CD4-positive, alpha-beta T cell treated with Interleukin-2 at 100 ng/mL for 4 hours (primary cell): Measurements from ENCODE around the gene AIRE.
"Not testable (repeated sequence)": the region's sequence is repeated elsewhere in the genome, so short reads cannot be mapped to it uniquely, and the experiment has no call there.

Experiments
- DNase-seq: peaks from one replicate; pipeline ENCODE4 v3.0.0-alpha.2; 2020; ENCODE audit warnings: low spot score

The AIRE gene

DNA sequence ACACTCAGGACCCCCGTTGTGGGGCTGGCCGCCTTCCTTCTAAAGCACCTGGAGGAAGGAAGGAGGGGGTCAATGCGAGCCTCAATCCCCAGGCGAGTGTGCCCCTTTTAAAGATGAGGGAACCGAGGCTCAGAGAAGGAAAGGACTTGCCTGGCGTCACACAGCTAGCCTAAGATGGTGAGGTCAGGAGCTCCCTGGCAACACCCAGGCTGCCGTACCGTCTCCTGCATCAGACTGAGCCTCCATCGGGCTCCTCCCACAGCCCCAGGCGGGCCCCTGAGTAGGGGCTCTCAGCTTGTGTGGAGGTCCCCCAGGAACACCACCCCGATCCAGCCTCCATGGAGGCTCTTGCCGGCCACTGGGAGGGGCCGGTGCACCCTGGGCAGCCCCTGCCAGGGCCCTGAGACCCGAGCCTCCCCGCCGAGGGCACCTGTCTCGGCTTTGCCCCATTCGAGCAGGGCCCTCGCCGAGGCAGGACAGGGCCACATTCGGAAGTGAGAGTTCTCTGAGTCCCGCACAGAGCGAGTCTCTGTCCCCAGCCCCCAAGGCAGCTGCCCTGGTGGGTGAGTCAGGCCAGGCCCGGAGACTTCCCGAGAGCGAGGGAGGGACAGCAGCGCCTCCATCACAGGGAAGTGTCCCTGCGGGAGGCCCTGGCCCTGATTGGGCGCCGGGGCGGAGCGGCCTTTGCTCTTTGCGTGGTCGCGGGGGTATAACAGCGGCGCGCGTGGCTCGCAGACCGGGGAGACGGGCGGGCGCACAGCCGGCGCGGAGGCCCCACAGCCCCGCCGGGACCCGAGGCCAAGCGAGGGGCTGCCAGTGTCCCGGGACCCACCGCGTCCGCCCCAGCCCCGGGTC lies at the start of gene AIRE:
Gene AIRE, plus strand, starts transcription at position 739 of the 855 bp plus-strand sequence. CDS start 131 bp downstream, outside the sequence.
- DNase-seq, result no peak

DNA sequence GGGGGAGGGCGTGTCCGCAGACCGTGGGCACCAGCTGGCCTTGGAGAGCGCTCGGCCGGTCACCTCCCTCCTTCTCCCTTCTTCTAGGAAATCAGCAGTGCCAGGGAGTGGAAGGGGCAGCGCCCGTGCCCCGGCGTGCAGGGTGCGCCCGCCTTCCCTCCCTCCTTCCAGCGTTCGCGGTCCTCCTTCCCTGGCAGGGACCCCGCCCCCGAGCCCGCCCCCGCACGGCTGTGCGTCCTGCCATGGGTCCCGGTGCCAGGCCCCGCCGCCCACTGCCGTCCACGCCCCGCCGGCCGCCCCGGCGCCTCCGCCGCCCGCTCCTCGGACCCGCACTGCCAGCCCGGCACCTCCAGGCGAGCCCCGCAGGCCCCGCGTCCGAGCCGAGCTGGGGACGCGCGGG lies 45.3 kb upstream of the AIRE start:
- not testable (repeated sequence) for DNase-seq

DNA sequence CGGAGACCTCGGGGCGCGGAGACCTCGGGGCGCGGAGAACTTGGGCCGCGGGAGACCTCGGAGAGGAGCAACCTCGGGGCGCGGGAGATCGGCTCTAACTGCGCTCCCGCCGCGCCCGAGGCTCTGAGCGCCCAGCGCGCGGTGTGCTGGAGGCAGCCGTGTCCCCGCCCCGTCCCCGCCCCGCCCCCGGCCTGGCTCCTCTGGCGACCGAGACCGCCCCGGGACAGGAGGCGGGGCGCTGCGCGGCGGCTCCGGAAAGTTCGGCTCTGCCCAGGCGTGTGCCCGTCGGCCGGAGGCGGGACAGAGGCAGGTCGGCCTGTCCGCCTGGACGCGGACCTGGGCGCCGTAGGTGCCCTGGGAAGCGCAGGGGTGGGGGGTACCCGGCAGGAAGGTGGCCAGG lies 44.8 kb upstream of the AIRE start, which contains the start of gene ICOSLG:
Gene ICOSLG, minus strand, starts transcription at position 102 of the 400 bp plus-strand sequence. CDS start 126 bp downstream, outside the sequence.
- DNase-seq, result not testable (repeated sequence)

DNA sequence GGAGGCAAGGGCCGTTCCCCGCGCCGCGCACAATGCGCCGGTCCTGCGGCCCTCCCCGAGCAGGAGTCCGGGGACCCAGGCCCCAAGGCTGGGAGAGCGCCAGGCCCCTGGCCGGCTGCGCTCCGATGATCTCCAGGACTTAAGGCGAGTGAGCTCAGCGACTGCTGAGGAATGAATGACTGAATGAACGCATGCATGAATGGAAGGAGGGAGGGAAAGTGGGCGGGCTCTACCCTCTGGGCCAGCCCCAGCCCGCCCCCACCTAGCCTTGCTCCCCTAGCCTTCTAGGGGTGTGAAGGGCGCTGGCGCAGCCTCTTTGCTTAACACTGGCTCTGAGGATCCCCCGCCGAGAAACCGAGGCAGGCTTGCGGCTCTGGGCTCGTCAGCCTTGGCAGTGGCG lies 44.4 kb upstream of the AIRE start:
- not testable (repeated sequence) for DNase-seq

DNA sequence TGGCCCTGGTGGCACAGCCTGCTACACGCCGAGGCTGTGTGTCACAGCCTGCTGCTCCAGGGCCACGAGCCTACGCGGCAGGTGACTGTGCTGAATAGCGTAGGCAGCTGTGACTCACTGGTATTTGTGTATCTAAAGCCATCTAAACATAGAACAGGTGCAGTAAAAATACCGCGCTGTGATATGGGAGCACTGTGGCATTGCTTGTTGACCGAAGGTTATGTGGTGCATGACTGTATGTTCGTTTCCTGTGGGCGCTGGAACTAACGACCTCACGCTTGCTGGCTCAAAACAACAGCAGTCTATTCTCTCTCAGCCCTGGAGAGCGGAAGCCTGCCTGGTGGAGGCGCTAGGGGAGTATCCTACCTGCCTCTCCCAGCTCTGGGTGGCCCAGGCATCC lies 41.7 kb upstream of the AIRE start:
- DNase-seq, result not testable (repeated sequence)

DNA sequence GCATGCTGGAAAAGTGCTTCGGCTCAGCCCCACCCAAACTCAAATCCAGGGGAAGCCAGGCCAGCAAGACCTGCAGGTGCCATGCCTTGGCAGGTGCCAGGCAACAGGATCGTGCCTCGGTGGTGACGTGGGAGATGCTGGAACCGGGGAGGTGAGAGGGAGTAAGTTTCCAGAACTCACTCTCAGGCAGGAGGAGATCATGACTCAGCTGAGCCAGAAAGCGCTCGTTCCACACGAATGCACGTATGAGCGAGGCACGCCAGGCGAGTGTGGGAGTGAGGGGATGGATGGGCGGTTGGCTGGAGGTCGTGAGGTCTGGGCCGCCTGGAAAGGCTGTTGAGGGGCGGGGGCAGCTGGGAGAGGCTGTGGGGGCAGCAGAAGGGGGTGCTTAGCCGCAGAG lies 37.8 kb upstream of the AIRE start:
- DNase-seq, result not testable (repeated sequence)

DNA sequence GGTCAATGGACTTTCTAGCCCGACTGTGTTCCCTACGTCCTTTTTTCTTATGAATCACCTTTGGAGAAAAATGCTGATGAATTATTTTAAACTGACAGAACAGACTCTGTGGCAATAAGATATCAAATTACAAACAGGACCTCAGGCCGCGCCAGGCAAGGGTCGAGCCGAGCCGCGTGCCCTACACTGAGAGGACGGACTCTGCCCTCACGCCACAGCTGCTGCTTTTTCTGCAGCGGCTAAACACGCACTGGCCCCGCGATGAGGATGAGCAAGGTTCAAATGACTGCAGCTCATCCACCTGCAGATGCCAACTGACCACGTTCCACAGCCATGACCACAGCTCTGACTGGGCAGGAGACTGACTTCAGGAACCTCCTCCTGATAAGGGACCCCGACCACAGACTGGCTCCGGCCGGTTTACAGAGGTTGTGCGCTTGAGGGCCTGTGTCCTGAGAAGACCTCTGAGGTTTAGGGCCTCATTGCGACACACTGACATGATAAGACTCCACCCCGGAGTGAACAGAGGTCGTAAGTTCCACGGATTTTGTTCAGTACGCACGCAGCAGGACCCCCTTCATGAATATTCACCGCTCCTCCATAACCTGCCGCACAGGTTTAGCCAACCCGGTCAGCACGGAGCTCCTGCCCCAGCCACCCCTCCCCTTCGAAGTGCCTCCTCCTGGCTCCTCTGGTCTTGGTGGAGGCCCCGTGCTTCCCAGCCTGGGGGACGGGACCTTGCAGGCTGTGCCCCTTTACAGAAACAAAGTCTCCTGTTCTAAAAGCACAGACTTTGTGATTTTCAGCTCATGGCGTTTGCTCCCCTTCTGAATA lies 36.3 kb upstream of the AIRE start:
- DNase-seq, result not testable (repeated sequence)

DNA sequence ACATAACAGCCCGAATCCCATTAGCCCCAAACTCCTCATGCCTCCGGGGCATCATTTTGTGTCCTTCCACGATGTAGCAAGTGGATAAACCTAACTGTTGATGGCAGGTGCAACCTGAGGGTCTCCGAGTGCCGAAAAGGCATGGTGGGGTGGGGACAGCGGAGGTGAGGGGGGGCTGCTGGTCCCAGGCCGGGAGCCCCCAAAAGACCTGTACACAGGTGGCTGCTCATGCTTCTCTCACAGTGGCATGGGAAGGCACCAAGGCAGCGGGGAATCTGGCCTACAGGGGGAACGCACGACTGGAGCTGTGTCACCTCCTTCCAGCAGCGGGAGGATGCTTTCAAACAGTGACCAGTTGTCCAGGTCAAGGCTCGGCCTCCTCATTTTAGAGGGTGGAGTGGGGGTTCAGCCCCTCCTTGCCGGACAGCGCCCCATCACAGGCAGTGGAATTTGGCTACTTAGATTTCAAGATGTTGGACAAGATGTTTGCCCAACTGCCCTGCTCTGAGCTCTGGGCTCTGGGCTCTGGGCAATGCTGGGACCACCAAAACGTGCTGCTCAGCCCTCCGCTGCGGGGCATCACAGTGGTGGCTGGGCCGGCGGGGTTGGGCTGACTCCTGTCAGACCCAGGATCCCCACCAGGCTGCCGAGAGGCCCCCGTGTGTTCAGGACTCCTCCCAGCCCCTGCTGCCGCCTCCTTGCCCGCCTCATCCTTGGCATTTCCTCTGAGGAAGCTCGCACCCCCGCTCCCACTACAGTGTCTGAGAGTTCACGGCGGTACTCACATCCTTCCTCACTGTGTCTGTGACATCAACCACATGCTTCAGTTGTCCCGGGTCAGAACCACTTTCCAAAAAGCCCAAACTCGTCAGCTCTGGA lies 31.6 kb upstream of the AIRE start:
- no peak for DNase-seq

DNA sequence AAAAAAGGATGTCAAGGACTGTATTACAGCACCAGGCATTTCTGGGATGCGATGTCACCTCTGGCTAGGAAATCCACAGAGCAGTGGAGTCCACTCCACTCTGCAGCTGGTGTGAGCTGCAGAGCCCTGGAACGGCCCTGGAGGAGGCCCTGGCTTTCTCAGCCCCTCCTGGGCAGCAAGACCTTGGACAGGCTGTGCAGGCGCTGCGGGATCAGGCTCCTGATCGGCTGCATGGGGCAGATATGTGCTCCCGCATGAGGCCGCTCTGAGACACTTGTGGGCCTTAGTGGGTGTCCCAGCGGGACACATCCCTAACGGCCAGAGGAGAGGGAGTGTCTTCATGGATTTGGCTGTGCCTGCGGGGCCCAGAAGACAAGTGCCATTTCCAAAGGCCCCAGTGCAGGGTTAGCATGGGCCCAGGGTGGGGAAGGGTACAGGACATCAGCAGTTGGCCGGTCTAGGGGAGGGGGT lies 30.1 kb upstream of the AIRE start:
- DNase-seq, result no peak

DNA sequence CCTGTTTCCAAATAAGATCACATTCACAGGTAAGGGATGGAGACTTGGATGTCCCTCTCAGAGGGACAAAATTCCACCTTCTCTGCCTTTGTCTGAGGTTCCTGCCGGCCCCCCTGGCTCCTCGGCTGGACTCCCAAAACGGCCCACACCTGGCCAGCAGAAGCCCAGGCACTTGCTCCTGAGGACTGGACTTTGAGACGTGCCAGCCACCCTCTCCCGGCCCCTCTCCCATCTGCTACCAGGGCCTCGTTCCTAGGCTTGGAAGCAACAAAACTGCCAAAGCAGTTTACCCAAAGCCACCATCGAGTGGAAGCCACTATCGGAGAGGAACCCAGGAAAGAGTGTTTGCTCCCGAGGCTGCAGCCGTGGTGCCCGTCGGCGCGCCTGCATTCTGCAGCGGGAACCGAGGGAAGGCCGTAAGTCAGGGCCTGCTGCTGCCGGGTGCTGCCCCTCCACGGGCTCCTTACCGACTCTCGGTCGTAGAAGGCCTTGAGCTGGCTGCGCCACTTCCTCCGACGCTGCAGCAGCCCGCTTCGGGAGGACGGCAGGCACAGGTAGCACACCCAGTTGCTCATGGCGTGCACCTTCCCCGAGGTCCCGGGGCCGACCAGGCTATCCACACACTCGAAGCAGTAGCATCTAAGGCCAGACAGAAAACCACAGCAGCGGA lies 27.5 kb upstream of the AIRE start:
- DNase-seq, result no peak

DNA sequence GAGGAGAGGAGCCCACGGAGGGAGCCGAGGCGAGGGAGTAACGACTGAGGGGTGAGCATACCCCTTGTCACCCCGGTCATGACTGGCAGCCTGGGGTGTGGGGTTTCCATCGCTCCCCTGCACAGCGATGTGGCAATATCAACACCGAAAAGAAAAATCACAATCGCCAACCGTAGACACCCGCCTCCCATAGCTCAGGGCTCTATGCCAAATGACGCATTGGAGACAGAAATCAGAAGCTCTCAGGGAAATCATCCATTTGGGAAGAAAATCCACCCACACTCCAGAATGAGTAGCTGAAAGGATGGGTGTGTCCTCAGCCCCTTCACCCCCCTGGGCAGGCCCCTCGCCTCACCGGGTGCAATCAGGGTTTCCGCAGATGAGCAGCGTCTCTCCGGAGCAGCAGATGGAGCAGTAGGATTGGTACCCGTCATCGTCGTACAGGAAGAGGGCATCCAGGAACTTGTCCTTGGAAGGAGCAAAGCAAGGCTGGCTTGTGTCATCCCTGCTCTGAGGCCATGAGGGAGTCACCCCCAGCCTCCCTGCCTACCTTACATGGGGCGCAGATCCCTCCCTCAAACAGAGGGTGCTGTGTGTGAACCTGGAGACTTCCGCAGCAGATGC lies 26.5 kb upstream of the AIRE start:
- DNase-seq, result no peak

DNA sequence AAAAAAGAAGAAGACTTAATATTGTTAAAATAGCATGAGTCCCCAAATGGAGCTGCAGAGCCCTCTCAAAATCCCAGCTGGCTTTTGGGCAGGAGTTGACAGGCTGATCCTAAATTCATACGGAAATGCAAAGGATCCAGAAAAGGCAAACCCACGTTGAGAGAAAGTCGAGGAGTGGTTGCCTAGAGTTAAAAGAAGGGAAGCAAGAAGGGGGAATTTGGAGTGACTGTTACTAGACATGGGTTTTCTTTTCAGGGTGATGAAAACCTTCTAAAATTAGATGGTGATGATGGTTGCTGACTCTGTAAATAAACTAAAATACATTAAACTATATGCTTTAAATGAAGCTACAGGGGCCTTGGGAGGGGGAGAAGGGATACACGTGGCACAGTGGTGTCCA lies 25.6 kb upstream of the AIRE start:
- no peak for DNase-seq

DNA sequence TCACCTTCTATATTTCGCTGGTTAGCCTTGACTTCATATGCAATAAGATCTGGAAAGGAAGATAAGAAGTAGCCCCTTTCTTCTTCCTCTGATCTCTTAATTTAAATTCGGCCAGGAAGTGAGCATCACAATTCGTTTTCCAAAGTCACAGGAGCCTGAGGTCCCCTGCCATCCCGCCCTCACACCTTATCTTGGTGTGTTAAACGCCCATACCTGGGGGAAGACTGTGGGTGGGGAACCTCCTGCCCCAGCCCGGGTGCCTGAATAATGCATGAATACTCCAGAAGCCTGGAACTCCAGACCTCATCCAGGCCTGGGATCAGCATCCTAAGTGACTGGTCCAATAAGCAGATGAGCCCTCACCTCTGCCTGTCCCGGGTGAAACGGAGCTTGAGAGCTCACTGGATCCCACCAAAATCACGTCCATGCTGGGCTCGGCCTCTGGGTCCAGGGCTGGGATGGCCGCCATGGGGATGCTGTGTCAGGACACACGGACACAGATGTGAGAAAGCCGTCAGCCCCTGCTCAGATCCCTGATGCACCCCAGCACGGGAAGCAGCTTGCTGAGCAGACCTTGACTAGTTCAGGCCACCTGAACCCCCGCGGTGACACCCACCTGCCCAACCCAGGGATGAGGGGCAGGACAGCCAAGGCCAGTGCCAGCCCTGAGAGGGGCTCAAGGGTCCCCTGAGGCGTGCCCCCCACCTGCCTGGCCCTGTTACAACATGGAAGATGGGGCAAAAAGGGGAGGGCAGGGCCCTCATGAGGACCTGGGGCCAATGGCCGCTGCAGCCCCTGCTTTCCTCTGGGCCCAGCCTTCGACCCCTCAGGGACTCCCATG lies 24.7 kb upstream of the AIRE start:
- no peak for DNase-seq

DNA sequence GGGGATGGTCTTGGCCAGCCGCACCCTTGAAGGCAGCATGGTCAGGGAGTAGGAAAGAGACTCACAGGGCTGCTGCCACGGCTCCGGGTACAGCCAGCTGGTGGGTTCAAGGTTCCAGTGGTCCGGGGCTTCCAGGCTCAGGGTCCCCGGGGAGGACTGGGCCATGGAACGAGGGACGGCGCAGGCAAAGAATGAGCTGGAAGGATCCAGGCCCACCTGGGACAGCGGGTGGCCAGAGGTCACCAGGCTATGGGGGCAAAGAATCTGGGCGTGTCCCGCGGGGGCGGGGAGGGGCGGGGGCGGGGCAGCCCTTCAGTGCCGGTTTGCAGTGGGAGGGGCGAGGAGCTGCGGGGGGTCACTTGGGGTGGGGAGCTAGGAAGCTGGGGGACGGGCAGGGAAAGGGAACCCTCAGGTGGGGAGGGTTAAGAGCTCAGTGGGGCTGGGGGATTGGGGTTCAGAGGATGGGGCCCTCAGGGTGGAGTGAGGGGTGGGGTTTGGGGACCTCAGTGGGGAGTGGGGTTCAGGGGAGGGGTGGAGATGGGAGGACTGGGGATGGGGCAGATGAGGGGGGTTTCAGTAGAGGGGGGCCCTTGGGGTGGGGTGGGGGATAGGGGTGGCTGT lies 23.9 kb upstream of the AIRE start, which contains the start of gene DNMT3L:
Gene DNMT3L, minus strand, starts transcription at position 223 of the 621 bp plus-strand sequence. CDS start 638 bp downstream, outside the sequence.
- no peak for DNase-seq

DNA sequence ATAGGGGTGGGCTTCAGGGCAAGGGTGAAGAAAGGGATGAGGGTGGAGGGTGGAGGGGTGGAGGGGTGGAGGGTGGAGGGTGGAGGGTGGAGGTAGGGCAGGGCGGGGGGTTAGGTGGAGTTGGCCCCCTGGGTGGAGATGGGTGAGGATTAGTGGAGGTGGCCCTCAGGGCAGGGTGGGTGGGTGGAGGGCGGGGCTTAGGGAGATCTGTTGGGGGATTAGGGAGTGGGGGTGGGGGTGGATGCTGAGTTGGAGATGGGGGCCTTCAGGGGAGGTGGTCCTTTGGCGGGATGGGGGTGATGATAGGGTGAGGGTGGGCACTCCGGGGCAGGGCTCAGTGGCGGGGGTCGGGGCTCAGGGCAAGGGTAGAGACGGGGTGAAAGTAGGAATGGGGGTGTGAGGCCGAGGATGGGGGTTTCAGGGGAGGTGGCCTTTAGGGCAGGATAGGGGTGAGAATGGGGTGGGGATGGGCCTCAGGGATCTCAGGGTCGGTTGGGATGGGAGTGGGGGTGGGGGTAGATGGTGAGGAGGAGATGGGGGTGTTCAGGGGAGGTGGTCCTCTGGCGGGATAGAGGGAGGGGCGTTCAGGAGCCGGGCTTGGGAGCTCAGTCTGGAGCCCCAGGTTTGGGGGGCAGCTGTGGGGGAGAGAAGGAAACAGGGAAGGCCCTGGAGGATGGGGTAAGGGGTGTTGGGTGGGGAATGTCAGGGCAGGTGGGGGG lies 23.2 kb upstream of the AIRE start:
- DNase-seq, result no peak

DNA sequence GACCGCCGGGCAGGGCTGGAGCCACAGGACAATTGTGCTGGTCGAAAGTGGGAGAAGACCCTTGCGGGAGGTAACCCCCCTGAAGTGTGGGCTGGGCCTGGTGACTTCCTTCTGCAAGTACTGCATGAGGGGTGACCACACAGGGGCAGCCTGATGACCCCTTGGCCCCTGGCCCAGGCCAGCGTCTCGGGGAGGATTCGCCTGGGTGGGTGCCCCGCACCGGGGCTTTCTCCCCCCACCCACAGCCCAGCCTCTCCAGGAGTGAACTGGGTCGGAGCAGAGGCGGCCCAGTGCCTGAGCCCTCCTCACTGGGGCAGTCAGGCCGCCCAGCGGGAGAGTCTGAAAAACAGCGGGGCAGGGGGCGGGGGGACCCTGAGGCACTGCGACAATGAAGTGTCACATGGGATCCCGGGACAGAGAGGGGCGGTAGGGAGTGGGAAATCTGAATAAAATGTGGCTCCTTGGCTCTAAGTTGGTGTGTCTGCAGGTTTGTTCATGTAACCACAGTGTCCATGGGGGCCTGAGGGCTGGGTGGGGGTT lies 22.4 kb upstream of the AIRE start:
- no peak for DNase-seq

DNA sequence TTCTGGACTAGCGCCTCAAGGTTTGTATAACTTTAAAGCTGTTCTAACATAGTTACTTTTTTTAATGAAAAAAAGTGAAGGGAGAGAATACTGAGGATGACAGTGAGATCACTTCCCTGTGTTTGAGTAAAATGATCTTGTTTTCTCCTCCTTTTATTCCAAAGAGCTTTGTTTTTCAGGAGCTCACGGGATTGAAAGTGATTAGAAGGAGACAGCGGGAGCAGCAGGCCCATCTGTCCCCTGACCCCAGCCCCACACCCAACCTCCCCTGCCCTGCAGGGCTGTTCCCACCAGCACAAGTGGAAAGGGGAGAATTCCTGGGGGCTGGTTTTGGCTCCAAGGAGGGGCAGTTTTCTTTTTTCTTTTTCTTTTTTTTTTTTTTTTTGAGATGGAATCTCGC lies 21.9 kb upstream of the AIRE start:
- DNase-seq, result no peak

DNA sequence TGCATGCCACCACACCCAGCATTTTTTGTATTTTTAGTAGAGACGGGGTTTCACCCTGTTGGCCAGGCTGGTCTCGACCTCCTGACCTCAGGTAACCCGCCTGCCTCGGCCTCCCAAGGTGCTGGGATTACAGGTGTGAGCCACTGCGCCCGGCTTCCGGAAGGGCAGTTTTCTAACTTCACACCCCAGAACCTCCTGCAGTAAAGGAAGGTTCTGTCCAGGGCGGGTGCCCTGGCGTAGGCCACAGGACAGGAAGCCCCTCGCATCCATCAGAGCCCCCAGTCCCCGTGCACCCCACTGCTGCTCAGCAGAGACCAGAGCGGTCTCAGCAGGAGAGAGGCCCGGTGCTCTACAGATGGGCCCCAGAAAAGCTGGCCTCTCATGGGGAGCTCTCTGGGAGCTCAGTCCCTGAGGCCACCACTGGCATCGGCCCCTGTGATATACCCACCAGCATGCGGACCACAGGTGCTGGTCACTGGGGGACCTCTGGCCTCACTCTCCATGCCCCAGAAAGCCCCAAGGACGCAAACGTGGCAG lies 19.9 kb upstream of the AIRE start:
- DNase-seq, result no peak
